HG03457 (cell line): ENCODE results near the gene UNC13D.
"Not testable (repeated sequence)": the region's sequence is repeated elsewhere in the genome, so short reads cannot be mapped to it uniquely, and the experiment has no call there.

ENCODE experiments used
- ATAC-seq: cut with Tn5 transposase; IDR thresholded peaks from one replicate; pipeline ENCODE4 v1.9.1; 2021; ENCODE audit warnings: moderate number of reproducible peaks; ENCODE audit not compliant: unreplicated experiment

Gene UNC13D

DNA sequence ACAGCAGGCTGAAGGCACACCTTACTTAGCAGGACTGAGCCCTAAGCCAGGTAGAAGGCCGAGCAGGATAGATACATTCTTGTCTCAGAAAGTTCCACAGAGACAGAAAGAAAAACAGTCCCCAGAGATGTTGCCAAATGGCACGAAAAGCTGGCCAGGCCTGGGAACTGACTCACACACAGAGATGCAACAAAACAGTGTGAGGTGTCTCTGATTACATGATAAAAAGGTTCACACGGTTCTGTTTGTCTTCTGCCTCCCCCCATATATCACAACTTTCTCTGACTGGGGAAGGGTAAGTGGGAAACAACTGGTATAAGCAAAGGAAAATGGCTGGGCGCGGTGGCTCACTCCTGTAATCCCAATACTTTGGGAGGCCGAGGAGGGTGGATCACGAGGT is 9.2 kb upstream of the UNC13D start:
- ATAC-seq = no peak

DNA sequence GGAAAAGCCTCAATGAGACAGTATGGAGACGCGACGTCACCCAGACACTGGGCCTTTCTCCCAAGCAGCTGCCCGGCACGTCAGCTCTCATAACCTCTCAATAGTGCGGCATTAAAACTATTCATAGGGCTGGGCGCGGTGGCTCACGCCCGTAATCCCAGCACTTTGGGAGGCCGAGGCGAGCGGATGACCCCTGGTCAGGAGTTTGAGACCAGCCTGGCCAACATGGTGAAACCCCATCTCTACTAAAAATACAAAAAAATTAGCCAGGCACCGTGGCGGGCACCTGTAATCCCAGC is 7.4 kb upstream of the UNC13D start:
- ATAC-seq = not testable (repeated sequence)

DNA sequence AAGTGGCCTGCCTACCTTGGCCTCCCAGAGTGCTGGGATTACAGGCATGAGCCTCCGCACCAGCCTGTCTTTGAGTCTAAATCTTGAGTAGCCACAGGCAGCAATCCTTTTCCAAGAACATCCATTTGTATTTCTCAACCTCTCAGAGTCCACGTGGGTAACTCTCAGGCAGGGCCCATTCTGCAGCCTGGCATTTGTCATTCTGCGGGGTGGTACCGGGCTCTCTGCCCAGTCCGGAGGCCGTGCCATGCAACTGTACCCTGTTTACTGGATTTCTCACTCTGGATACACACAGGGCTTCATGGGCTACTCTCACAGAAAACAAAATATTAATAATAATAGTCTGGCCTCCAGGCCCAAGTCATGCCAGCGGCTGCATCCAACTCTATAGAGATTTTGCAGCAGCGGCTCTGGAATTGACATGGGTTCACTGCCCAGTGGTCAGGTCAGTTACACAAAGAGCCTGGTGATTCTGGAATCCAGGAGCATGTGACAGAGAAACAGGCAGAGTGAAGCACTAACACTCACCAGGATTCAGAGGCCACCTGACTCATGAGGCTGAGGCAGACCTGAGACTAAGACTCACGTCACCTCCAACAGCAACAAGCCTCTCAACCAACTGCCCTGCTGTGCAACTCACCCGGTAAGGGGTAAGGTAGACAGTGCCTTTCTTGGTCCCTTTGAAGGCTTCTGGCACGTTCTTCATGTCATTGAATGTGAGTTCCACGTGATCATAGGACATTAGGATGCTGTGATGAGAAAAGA is 6.9 kb upstream of the UNC13D start:
- ATAC-seq = no peak

DNA sequence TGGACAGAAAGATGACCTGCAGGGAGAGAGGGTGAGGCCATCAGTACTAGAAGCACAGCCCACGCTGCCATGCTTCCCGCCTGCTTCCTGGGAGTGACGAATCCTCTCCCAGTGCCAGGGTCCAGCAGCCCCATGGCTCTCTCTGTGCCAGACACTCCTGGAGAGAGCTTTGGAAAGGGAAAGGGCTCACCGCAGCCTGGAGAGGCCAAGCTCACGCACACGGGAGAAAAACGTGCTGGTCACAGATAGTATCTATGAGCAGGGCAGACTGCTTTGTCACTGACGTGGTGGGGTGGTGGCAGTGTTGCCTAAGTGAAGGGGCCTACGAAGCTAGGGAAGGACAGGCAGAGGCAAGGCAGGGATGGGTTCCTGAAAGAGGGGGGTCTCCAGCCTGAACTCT is 5.5 kb upstream of the UNC13D start:
- ATAC-seq = no peak

DNA sequence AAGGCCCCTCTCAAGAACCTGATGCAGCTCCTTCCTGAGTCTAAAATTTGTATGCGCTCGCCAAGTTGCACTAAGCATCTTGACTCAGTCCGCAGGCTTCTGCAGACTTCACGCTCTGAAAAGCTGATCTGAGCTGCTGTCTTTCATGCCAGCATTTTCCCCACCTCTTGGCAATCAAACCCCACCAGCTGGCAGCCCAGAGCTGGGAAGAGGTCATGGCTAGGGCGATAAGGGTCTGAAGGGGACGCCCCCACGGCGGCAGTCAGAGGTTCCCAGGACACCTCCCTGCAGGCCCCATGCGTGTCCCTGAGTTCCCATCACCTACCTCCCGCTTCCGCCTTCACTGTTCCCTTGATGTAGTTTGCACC is 5.1 kb upstream of the UNC13D start:
- no peak for ATAC-seq

DNA sequence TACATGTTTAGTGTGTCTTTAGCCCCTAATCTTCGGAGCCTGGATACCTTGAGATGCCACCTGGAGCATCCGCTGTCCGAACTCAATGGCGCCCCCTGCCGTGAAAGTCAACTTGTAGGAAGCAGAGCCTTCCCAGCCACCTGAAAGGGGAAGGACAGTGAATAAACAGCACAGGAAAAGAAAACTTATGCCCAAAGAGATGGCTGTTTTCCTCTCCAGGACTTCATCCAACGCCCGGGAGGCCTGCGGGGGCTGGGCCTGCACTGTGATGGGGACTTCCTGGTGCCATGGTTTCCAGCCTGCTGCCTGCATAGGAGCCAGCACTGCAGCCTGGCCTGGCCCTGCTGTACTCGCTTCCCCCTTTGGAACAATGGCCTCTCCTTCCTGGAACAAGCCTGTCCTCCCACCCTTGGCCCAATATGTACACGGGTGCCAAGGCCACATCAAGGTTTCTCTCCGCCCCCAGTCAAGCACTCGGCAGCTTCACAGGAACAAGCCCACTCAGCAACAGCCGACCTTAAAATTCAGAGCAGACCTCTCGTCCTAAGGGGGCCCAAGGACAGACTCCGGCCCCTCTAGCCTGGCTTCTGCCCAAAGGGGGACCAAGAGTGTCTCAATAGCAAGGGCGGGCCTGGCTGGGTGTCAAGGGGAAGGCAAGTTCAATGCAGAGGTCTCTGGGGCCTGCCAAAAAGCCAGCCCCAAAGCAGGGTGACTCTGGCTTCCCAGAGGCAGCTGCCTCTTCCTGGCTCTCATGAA is 4.5 kb upstream of the UNC13D start:
- no peak for ATAC-seq

DNA sequence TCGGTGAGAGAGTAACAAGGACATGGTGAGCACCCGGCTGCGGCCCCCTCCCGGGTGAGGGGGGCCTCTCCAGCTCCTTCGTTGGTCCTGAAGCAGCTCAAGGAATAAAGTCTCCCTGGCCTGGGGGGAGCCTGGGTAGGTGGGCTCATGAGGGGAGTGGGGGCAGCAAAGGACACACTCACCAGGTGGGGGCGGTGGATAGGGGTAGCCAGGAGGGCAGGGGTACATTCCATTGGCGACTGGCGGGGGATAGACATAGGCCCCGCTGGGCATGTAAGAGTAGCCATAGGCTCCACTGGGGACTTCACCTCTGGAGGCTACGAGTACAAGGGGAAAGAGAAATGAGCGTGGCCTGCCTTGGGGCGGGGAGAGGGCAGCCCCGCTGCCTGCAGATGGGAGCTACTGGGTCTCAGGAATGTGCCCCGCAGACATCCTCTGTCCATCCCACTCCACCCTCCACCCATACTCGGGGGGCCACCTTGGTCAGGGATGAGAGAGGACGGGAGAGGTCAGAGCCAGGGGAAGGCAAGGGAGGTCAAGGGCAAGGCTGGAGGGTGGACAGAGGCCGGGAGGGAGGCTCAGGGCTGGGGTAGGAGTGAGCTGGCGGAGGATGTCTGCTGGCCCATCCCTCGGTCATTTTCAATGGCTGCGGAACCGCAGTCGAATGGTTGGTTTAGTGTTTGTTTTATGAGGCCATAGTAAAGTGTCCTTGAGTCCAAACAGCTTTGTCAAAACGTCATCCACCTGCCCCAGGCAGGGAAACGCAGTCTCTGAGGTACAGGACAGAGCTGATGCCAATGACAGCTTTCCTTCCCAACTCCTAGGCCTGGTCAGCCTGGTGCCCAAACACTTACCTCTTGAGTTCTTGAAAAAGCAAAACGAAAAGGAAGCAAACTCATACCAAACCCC is 3.7 kb upstream of the UNC13D start:
- no peak for ATAC-seq

DNA sequence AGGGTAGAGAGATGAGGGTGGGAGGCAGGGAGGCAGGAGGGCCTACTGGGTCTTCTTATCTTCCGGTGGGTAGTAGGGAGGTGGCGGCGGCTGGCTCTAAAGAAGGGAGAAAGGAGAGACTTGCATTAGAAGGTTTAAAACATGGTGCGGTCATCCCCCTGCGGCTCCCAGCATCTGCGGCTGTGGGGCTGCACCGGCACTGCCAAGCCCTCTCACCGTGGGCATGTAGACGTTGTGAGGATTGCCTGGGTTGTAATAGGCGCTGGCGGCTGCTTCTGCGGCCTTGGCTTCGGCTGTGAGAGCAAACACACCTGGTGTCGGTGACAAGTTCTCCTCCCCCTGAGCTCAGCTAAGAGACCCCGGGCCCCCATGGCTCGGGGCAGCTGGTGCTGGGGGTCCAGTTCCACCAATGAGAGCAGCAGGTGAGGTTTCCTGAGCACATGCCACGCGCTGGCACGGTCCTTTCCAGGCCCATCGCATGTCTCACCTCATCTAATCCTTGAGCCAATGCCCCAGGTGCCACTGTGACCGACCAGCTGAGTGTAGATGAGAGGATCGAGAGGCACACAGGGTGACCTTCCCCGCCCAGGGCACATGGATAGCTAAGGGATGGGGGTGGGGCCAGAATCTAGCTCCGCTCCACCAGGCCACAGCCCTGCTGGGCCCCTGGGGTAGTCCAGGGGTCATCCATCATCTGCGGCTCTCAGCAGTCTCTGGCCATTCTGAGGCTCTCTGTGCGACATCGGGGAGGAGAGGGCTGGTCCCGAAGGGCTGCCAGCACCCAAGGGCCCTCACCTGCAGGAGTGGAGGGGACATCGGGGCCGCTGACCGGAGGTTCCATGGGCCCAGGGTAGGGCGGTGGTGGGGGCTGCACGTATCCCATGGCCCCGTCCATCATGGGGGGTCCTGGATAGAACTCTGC is 2.7 kb upstream of the UNC13D start:
- no peak for ATAC-seq

DNA sequence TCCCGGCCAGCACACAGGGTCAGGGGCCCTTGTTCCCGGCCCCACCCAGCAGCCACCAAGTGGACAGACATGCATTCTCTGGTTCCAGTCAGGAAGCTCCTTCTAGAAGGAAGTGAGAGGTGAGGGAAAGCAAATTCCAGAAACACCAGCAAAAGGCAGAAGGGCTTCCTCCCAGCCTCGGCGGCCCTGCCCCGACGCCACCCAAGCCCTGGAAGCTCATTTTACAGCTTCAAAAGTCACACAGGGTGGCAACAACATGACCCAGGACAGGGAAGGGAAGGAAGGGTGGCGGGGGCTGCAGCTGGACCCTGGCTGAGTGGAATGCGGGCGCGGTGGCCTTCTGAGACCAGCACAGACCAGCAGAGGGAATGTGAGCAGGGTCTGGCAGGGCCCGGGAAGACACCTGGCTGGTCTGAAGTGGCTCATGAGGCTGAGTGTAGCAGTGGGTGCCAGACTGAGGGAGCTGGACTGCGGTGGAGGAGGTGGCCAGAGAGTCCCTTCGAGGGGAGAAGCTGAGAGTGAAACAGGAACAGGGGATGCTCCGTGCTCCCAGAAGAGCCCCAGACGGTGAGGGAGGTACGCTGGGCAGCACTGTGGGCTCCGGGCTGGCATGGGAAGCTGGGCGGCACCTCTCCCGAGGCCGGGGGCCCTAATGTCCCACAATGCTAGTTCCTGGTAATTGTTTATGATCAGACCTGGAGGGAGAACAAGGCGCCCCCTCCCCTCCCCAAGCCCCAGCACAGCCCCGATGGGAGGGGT is 1.9 kb upstream of the UNC13D start:
- ATAC-seq = no peak

DNA sequence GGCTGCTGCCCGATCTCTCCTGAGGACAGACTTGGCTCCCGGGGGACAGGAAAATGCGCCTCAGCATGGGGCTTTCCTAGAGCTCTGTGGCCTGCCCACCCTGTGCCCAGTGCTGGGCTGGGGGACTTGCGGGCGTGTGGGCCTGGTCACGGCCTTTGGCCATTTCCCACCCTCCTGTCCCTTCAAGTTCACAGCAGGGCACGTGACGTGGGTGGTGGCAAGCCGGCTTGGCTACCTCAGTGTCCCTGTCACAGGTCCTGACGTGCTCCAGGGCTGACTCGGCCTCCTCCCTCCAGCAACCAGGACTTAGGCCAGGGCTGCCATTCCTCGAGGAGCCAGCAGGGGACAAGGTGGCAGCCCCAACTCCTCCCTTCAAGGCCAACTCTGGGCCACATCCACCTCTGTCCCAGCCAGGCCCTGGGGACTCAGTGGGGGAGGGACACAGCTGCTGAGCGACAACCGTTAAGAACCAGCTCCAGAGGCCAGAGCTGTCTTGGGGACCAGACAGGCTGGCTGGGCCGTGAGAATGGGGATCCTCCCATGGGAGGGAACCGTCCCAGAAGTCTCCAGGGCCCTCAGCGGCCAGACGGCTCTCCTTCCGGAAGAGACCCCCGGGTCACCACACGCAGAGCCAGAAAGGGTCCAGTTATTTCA is 981 bp upstream of the UNC13D start:
- ATAC-seq = peak; percentile 55

DNA sequence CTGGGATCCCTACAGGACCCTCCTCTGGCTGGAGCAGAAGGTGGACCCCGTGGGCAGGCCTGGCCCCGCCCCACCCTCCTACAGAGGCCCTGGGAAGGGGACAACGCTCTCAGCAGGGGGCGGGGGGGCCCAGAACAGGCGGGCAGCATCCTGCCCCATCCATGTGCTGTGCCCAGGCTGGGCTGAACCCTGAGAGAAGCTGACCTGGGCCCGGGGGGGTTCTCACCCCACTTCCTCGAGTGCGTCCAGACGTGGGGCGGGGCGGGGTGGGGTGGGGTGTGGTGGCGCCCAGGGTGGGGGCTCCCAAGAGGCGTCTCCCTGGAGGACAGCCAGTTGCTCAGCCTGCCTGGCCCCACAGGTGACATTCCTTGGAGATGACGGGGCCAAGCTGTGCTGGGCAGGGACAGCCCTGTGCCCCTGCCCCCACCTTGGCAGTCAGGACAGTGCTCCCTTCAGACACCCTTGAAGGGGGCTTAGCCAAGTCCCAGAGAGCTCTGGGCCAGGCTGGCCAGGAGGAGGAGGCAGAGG is 390 bp upstream of the UNC13D start:
- ATAC-seq = no peak

DNA sequence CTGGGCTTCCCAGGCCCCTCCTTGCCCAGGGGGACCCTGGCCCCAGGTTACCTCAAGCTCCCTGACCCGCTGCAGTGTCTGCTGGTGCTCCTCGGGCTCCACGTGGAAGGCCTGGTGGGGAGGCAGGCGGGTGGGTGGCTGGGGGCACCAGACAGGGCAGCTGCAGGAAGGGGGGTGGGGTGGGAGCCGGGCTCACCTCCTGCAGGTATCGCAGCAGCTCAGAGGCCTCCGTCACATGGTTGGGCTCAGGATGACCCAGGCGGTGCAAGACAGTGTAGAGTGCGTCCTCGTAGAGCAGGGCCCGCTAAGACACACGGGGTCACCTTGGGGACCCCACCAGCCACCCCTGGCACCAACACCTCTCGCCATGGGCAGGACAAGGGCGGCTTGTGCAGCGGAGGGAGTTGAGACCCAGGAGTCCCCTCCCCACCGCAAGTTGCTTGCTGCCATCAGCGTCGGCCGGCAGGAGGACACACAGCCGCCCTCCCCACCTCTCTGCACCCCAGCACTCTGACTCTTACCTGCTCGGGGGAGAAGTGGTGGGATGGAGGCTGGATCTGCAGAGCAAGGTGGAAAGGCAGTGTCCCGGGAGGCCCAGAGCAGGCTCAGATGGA is 1.1 kb downstream of the UNC13D start:
- ATAC-seq = no peak

DNA sequence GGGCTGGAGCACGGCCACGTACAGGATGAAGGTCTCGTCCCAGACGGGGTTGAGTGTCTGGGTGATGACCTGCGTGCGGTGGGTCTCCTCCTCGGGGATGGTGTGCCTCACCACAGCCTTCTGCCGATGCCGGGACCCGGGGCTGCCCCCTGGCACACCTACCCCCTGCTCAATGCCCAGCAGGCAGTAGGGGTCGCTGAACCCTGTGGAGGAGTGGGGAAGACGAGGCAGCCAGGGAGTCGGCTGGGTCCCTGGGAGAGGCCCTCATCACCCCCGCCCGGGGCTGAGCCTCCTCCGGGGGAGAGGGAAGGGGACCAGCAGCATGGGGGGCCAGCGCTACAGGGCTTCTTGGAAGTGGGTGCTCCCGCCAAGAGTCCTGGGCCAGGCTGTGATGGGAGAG is 1.8 kb downstream of the UNC13D start:
- no peak for ATAC-seq

DNA sequence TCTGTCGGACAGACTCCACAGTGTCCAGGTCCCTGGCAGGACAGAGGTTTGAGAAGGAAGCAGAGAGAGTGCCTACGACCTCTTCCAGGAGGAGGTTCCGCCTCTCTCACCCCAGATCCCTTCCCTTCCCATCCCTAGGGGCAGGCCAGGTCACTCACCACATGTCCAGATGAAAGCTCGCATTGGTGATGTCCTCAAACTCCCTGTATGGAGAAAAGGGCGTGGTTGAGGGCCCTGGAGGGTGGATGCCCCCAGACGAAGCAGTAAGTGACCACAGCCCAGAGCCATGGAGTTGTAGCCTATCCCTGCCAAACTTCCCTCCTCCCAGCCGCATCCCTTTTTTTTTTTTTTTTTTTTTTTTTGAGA is 3.4 kb downstream of the UNC13D start:
- no peak for ATAC-seq

DNA sequence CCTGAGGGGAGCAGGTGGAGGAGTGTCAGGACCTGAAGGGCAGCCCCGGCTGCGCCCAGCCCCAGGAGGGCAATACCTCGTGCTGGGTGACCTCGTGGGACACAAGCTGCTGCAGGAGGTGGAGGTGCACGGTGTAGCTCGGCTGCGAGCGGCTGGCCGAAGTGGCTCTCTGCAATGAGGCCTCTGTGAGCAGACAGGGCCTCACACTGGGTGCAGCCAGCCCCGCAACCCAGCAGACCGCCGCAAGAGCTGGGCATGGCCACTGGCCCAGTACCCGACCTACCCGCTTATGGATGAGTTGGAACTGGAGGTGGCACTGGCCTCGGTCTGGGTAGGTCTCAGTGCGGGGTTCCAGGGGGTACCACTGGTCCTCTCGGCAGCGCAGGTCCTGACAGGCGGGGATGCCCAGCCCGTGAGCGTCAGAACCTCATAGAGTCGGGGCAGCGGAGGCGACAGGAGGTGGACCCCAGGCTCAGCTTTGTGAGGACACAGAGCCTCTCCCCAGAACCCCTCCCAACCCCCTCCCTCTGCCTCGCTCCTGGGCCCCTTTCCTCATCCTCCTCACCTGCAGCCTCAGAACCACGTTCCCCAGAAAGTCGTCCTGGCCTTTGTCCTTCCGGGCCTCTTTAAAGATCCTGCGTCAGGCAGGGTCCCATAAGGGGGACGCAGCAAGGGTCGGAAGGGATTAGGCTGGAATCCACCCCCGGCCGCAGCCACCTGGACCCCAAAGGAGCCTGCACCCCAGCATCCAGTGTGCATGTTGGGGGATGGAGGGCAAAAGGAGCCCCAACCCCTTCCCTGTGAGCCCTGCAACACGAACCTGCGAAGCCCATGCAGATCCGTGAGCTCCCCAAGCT is 4.0 kb downstream of the UNC13D start:
- no peak for ATAC-seq

DNA sequence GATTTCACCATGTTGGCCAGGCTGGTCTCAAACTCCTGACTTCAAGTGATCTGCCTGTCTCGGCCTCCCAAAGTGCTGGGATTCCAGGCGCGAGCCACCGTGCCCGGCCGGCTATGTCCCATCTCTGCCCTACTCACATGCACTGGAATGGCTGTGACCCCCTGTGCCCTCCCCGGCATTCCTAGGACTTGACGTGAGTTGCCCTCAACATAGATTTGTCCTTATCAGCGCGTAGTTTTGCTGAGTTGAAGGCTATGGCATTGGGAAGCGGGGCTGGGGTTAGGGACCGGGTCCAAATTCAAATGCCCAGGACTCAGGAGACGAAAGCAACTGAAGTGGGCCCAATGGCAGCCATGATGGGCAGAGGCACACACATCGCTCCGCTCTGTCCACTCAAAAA is 5.8 kb downstream of the UNC13D start:
- ATAC-seq = no peak

DNA sequence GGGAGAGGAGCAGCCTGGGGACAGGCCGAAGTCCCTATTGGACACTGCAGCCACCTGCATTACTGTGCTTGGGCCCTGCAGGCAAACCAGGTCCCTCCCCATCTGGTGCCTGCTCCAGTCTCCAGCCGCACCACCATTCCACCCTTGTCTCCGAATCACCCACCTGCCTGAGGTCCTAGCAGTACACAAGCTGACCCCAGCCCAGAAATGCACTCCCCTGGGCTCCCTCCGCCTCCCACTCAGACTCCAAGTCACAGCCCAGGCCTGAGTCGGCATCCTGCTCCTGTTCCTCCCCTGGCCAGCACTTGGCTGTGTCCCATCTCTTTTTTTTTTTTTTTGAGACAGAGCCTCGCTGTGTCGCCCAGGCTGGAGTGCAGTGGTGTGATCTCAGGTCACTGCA is 6.3 kb downstream of the UNC13D start:
- no peak for ATAC-seq

DNA sequence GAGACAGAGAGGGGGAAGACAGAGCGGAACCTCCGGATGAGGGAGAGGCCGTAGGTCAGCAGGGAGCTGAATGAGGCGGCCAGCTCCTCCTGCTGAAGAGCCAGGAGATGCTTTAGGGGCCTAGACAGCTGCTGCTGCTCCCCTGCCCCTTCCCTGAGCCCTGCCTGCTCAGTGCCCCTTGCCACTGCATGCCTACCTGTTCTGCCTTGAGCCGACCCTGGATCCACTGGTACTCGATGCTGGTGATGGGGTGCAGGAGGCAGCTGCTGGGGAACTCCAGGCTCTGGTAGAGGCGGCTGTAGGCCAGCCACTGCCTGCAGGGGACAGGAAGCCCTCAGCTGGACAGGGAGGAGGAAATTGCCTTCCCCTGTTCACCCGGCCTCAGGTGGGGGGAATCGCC is 7.6 kb downstream of the UNC13D start:
- no peak for ATAC-seq
